Heart right ventricle (tissue), 16 donors: ENCODE data around the gene EIF3L. TPM values are rescaled to one million over a fixed set of nuclear protein-coding genes. Genes with fewer than 3 reads are reported as not detected.

Experiments
- ATAC-seq, 8 donors: fragments of 200-7000 bp; cut with Tn5 transposase; one replicate each; pipeline ENCODE4 v1.9.1; 2020; ENCODE audit warnings: mild to moderate bottlenecking in 8 of 8, moderate library complexity in 8 of 8, moderate number of reproducible peaks in 1 of 8
- DNase-seq, 2 donors: peaks; one replicate each; pipeline ENCODE4 v3.0.0-alpha.2; 2020
- H3K27ac ChIP-seq, 10 donors: fragments of 200-600 bp; sonication (generic) in 2 of 10; one replicate each; pipeline versions ENCODE4 v1.5.0 to v1.8.0; 2020 to 2022; ENCODE audit warnings: mild to moderate bottlenecking in 3 of 10
- H3K27me3 ChIP-seq, 7 donors: fragments of 200-600 bp; one replicate each; pipeline ENCODE4 v1.8.0; 2021 to 2022; ENCODE audit warnings: mild to moderate bottlenecking in 2 of 7
- H3K36me3 ChIP-seq, 9 donors: fragments of 200-600 bp; sonication (generic) in 1 of 9; one replicate each; pipeline versions ENCODE4 v1.5.0 to v1.8.0; 2020 to 2022; ENCODE audit warnings: mild to moderate bottlenecking in 2 of 9
- H3K4me1 ChIP-seq, 9 donors: fragments of 200-600 bp; sonication (generic) in 1 of 9; one replicate each; pipeline versions ENCODE4 v1.5.0 to v1.8.0; 2020 to 2022; ENCODE audit warnings: mild to moderate bottlenecking in 4 of 9
- H3K4me3 ChIP-seq, 10 donors: fragments of 200-600 bp; sonication (generic) in 2 of 10; one replicate each; pipeline versions ENCODE4 v1.5.0 to v1.8.0; 2020 to 2022; ENCODE audit warnings: mild to moderate bottlenecking in 7 of 10, moderate library complexity in 2 of 10
- H3K9me3 ChIP-seq, 11 donors: fragments of 200-600 bp in 10 of 11; sonication (generic) in 2 of 11; one replicate each; pipeline versions ENCODE4 v1.5.0 to v1.8.0; 2013 to 2022; ENCODE audit warnings: mild to moderate bottlenecking in 2 of 11, control low read depth in 1 of 11, moderate library complexity in 1 of 11
- WGBS, 2 donors: extraction: QIAGEN DNeasy Blood & Tissue Kit; methylation state at CpG; one replicate each; pipeline ENCODE4 v1.1.7; 2013; ENCODE audit warnings: inconsistent platforms in 1 of 2; 5-methylcytosine and 5-hydroxymethylcytosine counted together
- intact Hi-C, 10 donors: fragments of 100-400 bp; cut with DNase I; formaldehyde crosslinking; loops; one replicate each; pipeline versions ENCODE4 v1.11.1 to v1.14.2; 2022
- polyA plus RNA-seq, 2 donors: library from polyadenylated mRNA; stranded (reverse); fragments of 200-250 nt; gene quantifications; one replicate each; pipeline ENCODE4 v1.2.3, GENCODE V29; 2013
- total RNA-seq, 10 donors: library from RNA; stranded (reverse); fragmentation: NEBNext Ultra II Directional in 3 of 10; extraction: Animal tissue kit (Norgen Biotek cat#: 25700) in 3 of 10; gene quantifications; one replicate each; pipeline versions ENCODE4 v1.2.1 to v1.2.4, GENCODE V29; 2021 to 2023
- TF ChIP-seq, protein P1 (sequence below), 9 donors: fragments of 200-600 bp; sonication (generic) in 2 of 9; IDR thresholded peaks; one replicate each; pipeline versions ENCODE4 v1.5.0 to v1.8.0; 2021 to 2022; ENCODE audit warnings: antibody characterized with exemption in 9 of 9, mild to moderate bottlenecking in 5 of 9, moderate library complexity in 1 of 9
- donor health status: Arrhythmogenic right ventricular cardiomyopathy.
- donor health status: ischemic (EF 13 %, LVEDD 7.1; RV severe dilation, severe dysfunction).
- donor health status: healthy with polysubstance abuse.
- donor health status: DM: no; HTN: yes; CAD: no.
- donor health status: DM: no; HTN: no; CAD: no.
- donor health status: ischemic (EF 25% LVEDD 6.9; RV normal size, moderate dysfunction).
- donor health status: ischemic (EF 25% LVEDD 5.7; RV mildly dilated, moderate dysfunction).
- donor health status: healthy.
- donor health status: DM: yes; HTN: yes; CAD: no.
- donor health status: Ischemic cardiomyopathy.
- donor health status: ischemic (EF 35%, LVEDD 5.7; RV mildly dilated, moderate dysfunction).
- donor health status: nonischemic (EF 11% LVEDD 7.7; RV severe dilation, severe dysfunction).
- donor health status: DM: yes; HTN: yes; CAD: no.
- donor health status: PGD.
- donor health status: ischemic (EF 29% LVEDD 5.4; RV normal size, mild dysfunction).
- donor health status: nonischemic (EF 23%, LVEDD 6.1; RV moderate dilation, normal function).

The EIF3L gene
- total and polyA plus RNA-seq, 12 donors: 135 to 489 (median 428) TPM

DNA sequence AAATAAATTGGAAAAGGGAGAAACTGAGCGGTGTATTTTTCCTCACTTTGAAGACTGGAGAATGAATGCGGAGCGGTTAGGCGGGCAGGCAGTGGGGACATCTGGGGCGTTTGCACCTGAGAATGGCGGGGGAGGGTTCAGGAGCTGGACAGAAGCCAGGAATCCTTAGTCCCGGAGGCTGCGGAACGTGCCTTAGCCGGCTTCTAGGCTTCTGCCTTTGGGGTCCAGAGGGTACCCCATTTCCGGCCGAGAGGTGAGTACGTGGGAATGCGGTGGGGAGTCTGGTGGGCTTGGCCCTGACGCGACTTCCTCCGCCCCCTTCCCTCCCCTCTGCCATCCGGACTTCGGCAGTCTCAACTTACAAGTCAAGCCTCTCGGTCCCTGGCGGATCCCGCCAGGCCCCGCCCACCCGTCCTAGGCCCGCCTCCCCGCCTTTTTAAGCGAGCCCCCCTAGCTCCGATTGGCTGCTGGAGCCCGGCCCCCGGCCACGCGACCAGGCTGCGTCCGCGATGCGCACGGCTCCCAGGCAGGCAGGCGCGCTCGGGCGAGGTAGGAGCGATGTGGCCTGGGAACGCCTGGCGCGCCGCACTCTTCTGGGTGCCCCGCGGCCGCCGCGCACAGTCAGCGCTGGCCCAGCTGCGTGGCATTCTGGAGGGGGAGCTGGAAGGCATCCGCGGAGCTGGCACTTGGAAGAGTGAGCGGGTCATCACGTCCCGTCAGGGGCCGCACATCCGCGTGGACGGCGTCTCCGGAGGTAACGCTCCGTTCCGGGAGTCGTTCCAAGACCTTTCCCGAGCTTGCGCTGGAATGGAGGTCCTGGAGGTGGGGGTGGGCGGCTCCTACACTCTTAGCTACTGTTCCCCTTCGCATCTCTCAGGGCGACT is 41.6 kb upstream of the EIF3L start, which contains the start of gene GCAT:
GCAT (plus strand) TSS at position 525 of the 884 bp plus-strand sequence; CDS start at position 559, 34 bp downstream.
- Histone ChIP-seq H3K36me3 (no peaks in the 10 kb centered on the region), H3K4me1 (peaks cover 6 to 58% (median 36%) of the 10 kb centered on the region in 9 donors), H3K9me3 (no peaks in the 10 kb centered on the region), H3K27ac (peak within 1 kb of the TSS in 9 of 10 donors; percentile 30 to 96 (median 62)), H3K27me3 (peaks cover 0 to 27% (median 0%) of the 10 kb centered on the region in 7 donors), H3K4me3 (peak within 1 kb of the TSS; percentile 54 to 85 (median 71))
- 0 to 1% methylated on average over 73 of the region's 73 CpGs for WGBS, 2 donors
- ATAC-seq (peak; percentile 88 to 94 (median 91)), DNase-seq (peak; percentile 94 to 96)
- TF ChIP-seq, protein P1, sequence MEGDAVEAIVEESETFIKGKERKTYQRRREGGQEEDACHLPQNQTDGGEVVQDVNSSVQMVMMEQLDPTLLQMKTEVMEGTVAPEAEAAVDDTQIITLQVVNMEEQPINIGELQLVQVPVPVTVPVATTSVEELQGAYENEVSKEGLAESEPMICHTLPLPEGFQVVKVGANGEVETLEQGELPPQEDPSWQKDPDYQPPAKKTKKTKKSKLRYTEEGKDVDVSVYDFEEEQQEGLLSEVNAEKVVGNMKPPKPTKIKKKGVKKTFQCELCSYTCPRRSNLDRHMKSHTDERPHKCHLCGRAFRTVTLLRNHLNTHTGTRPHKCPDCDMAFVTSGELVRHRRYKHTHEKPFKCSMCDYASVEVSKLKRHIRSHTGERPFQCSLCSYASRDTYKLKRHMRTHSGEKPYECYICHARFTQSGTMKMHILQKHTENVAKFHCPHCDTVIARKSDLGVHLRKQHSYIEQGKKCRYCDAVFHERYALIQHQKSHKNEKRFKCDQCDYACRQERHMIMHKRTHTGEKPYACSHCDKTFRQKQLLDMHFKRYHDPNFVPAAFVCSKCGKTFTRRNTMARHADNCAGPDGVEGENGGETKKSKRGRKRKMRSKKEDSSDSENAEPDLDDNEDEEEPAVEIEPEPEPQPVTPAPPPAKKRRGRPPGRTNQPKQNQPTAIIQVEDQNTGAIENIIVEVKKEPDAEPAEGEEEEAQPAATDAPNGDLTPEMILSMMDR (IDR thresholded peaks at IDR 0.05): no peak
- intact Hi-C loops: loop anchor here in 3 of 10 donors (5.0 to 10.0 kb wide), 2 partner anchors 45 to 53 kb away; no protein-coding TSS in a partner anchor

DNA sequence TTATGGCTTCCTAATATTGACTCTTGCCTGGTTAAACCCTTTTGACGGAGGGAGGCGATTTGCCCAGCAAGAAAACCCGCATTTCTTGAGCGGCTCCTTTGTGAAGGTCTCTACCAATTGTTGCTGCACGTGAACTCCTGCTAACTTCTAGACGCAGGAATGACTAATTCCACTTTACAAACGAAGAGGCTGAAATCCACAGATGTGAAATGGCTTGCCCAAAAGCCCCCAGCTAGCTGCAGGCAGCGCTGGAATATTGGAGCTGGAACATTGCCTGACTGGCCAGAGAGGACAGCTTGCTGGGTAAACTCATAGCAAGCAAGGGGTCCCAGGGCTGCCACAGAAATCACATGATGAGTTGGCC is 40.9 kb upstream of the EIF3L start:
- no peak for DNase-seq
- no peaks in the 10 kb centered on the region for H3K9me3 ChIP-seq
- ATAC-seq: no peak
- WGBS, 2 donors: 6 to 9% methylated on average over 8 of the region's 8 CpGs
- TF ChIP-seq, protein P1 (IDR thresholded peaks at IDR 0.05): no peak
- intact Hi-C loops: loop anchor here in 3 of 10 donors (5.0 to 10.0 kb wide), 2 partner anchors 44 to 53 kb away; no protein-coding TSS in a partner anchor
- peaks cover 6 to 52% (median 30%) of the 10 kb centered on the region in 9 donors for H3K4me1 ChIP-seq
- H3K27me3 ChIP-seq: peaks cover 0 to 25% (median 0%) of the 10 kb centered on the region in 7 donors
- H3K27ac ChIP-seq: peak overlapping the region in 9 of 10 donors; percentile 21 to 96 (median 62)
- no peaks in the 10 kb centered on the region for H3K36me3 ChIP-seq
- peak overlapping the region; percentile 18 to 85 (median 69) for H3K4me3 ChIP-seq

DNA sequence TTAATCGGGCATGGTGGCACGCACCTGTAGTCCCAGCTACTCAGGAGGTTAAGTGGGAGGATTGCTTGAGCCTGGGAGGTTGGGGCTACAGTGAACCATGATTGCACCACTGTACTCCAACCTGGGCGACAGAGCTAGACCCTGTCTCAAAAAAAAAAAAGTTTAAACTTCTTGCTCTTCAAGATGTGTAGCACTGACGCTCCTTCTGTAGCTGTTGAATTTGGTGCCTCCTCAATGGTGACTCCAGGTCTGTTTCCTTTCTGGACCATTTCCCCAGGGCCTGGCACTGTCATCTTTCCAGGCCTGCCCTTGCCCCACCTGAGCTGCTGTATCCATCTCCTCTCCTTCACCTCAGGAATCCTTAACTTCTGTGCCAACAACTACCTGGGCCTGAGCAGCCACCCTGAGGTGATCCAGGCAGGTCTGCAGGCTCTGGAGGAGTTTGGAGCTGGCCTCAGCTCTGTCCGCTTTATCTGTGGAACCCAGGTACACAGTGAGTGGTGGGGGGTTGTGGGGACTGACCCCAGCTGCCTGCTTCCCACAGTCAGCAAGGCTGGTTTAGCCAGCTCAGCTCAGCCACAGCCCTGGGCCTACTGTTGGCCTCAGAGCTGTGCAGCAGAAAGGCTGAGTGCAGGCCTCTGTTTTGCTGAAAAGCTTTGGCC is 39.4 kb upstream of the EIF3L start:
- no peak for DNase-seq
- Histone ChIP-seq H3K27me3 (peaks cover 0 to 14% (median 0%) of the 10 kb centered on the region in 7 donors), H3K9me3 (no peaks in the 10 kb centered on the region), H3K4me3 (no peak overlapping the region), H3K27ac (no peak overlapping the region), H3K36me3 (peaks cover 0 to 6% (median 0%) of the 10 kb centered on the region in 9 donors), H3K4me1 (peaks cover 6 to 38% (median 30%) of the 10 kb centered on the region in 9 donors)
- 95 to 97% methylated on average over 5 of the region's 5 CpGs for WGBS, 2 donors
- no peak for ATAC-seq
- TF ChIP-seq, protein P1 (IDR thresholded peaks at IDR 0.05): no peak
- intact Hi-C loops: loop anchor here in 6 of 10 donors (5.0 to 10.0 kb wide), 4 partner anchors 42 to 155 kb away; no protein-coding TSS in a partner anchor

DNA sequence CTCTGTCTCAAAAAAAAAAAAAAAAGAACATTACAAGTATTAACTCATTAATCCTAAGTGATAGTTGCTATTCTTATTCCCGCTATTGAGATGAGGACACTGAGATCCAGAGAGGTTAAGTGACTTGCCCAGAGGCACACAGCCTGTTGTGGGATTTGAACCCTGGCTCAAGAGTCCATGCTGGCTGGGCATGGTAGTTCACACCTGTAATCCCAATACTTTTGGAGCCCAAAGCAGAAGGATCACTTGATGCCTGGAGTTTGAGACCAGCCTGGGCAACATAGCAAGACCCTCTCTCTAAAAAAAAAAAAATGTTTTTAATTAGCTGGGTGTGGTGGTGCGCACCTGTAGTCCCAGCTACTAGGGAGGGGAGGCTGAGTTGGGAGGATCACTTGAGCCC is 37.4 kb upstream of the EIF3L start:
- TF ChIP-seq, protein P1 (IDR thresholded peaks at IDR 0.05): no peak
- Histone ChIP-seq H3K4me1 (peaks cover 0 to 23% (median 16%) of the 10 kb centered on the region in 9 donors), H3K27ac (peak overlapping the region in 1 of 10 donors; percentile 2), H3K4me3 (no peak overlapping the region), H3K36me3 (peaks cover 0 to 16% (median 0%) of the 10 kb centered on the region in 9 donors), H3K27me3 (peaks cover 0 to 9% (median 0%) of the 10 kb centered on the region in 7 donors), H3K9me3 (no peaks in the 10 kb centered on the region)
- intact Hi-C loops: loop anchor here in 4 of 10 donors (10.0 kb wide), 2 partner anchors 123 to 153 kb away; no protein-coding TSS in a partner anchor
- WGBS, 2 donors: 92 to 99% methylated on average over 2 of the region's 2 CpGs
- ATAC-seq: no peak
- no peak for DNase-seq
